Activated CD4-positive, alpha-beta T cell treated with anti-CD3 and anti-CD28 coated beads for 24 hours (primary cell): ENCODE measurements around the gene TREML1.
A peak's percentile ranks its signal among the peaks of the same experiment; 100 is the strongest.
"Not testable (repeated sequence)": the region's sequence is repeated elsewhere in the genome, so short reads cannot be mapped to it uniquely, and the experiment has no call there.

ENCODE experiments used
- DNase-seq, 2 donors: peaks; one replicate each; pipeline ENCODE4 v3.0.0-alpha.2; 2020; ENCODE audit warnings: low read depth in 2 of 2

The TREML1 gene, protein sequence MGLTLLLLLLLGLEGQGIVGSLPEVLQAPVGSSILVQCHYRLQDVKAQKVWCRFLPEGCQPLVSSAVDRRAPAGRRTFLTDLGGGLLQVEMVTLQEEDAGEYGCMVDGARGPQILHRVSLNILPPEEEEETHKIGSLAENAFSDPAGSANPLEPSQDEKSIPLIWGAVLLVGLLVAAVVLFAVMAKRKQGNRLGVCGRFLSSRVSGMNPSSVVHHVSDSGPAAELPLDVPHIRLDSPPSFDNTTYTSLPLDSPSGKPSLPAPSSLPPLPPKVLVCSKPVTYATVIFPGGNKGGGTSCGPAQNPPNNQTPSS

DNA sequence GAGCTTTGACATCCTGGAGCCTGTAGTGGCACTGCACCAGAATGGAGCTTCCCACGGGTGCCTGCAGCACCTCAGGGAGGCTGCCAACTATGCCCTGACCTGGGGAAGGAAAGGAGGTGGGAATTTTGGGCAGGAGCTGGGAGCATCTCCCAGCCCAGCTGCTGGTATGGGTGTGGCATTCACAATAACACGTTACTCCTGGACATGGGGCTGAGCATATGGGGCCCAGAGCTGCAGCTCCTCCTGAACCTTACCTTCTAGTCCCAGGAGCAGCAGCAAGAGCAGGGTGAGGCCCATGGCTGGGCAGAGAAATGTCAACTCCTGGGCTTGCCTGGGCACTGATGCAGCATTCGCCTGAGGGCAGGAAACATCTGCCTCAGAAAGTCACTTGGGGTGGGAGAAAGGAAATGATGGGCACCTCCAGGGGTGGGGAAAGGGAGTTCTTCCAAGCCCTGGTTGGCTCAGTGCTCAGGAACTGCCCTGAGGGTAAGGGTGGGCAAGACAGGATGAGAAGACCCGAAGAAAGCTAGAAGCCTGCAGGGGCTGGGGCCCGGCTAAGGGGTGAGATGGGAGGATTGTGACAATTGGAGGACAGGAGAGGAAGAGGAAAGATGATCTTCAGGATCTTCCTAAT is at the start of gene TREML1:
Gene TREML1, minus strand, starts transcription at position 356 of the 634 bp plus-strand sequence. Its CDS starts 59 bp downstream, at position 297.
- no peak for DNase-seq

DNA sequence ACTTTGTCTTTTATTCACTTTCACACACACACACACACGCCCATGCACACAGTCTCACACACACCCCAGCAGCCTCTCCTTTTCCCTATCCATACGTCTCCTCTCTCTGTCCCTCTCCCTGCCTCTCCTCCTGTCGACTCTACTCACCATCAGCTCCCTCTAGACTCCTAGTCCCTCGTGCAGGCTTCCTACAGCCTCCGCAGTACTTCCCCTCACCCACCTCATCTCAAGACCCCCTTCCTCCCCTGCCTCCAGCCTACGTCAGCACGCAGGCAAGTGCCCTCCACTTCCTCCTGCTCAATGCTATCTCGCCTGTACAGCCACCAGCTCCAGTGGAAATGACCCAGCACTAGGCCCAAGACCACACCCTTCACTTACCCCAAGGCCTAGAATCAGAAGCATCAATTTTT is 47.6 kb upstream of the TREML1 start:
- no peak for DNase-seq

DNA sequence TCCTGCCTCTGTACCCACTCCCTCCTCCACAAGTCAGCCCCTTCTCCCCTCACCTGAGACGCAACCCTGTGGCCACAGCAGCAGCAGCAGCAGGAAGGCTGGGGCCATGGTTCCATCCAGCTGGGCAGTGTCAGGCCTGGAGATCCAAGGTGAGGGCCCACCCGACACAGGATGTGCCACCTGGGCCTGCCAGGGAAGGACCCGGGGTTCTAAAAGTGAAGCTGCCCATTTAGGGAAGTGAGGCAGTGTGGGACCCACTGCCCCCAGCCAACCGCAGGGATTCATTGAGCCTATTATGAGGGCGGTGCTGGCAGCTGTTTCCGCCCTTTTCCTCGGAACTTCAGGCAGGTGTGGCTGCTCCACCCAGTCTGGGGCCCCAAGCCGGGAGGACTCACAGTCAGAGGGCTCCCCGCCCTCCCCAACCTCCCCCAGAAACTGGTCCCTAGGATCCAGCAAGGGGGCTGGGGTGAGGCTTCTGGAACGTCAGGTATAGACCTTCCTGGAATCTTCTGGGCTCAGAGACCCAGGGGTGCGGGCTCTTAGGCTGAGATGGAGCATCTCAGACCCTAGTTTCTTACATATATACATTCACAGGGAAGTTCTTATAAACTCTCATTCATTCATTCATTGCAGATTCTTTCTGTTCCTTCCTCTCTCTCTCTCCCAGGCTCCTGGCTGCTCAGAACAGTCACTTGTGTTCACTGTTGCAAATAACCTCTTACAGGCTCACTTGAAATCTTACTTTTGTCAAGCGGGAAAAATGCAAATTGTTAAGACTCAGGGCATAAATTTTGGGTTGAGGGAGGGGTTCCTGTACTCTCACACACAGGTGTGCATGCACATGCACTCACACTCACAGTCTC is 47.0 kb upstream of the TREML1 start, which contains the start of gene TREML2:
Gene TREML2, minus strand, starts transcription at position 249 of the 863 bp plus-strand sequence. Its CDS starts 141 bp downstream, at position 108.
- peak in 1 of 2 donors; percentile 15 for DNase-seq

GRCh38 chr6:41200296-41200900 is 46.3 kb upstream of the TREML1 start:
- peak; percentile 19 to 23 for DNase-seq

GRCh38 chr6:41199552-41200246 is 45.6 kb upstream of the TREML1 start:
- DNase-seq = no peak

DNA sequence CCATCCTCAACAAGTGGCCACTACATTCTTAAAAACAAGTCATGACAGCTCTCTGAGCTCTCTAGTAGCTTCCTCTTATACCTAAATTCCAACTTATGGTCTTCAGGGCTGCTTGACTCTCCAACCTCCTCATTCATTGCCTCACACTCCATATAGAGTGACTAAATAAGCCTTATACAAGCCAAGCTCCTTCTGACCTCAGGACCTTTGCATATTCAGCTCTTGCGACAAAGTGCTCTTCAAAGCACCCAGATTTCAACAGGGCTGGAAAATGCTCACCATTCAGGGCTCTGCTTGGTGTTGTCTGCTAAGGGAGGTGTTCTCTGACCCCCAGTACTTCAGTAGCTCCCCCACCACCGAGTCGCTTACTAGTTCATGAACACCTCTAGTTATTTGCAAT is 43.1 kb upstream of the TREML1 start:
- DNase-seq = no peak

DNA sequence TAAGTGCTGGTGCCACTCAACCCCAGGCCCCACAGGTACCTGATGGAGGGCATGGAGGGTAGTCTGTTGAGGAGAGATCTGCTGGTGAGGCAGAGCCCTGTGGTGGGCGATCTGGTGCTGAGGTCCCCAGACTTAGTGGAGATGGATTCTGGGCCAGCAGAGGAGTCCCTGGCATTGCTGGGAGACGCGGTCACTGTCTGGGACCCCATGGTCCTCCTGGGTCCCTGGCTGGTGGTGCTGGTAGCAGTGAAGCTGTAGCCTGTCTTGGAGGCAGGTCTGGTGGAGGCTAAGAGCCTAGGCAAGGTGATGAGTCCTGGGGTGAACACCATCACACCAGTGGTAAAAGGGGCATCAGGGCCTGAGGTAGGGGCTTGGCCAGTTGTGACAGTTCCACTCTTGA is 40.2 kb upstream of the TREML1 start:
- no peak for DNase-seq

DNA sequence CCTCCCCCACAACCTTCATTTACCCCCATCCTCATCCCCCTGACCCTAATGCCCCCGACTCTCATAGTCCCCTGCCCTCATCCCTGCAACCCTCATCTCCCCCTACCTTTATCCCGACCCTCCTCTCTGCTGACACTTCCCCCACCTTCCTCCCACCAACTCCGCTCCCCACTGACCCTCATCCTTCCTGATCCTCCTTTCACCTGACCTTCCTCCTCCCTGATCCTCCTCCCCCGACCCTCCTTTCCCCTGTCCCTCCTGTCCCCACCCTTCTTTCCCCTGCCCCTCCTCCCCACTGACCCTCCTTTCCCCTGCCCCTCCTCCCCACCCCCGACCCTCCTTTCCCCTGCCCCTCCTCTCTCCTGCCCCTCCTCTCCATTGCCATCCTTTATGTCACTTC is 39.7 kb upstream of the TREML1 start:
- DNase-seq = no peak

DNA sequence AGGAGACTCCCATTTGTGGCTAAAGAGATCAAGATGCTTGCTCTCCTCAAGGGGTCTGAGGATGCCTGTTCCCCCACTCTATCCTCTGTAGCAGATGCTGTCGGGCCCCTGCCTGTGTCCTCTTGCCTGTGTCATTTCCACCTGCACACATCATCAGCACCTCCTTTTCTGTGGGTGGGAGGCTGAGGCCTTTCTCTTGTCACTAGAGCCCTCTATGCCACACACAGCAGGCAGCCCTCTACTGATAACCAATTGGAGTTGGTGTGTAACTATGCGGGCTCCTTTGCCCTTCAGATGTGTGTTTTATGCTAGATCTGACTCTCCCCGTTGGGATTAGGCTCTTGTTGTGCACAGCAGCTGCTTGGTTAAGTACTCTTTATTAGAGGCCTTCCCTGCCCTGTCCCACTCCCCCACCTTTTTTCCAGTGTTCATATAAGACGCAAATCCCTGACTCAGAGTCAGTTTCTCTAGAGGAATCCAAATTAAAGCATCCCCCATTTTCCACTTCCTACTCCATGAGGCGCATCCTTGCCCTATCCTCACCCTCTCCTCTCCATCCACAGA is 39.1 kb upstream of the TREML1 start:
- DNase-seq = no peak

GRCh38 chr6:41191569-41191968 is 37.4 kb upstream of the TREML1 start:
- DNase-seq = peak; percentile 27 to 28

DNA sequence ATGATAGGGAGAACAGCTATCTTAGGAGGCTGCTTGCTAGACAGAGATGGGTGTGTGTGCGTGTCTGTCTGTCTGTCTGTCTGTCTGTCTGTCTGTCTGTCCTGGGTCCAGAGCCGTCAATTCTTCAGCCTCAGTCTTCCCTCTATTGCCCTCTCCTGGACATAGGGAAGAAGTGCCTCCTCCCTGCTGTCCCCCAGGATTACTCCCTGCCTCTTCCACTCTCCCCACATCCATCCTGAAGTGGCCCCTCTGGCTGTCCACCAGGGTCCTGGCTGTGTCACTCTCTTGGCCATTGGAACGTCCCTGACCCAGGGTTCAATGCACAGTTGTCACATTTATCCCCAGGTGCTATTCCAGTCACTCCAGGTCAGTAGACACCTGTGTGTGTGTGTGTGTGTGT is 36.6 kb upstream of the TREML1 start:
- no peak for DNase-seq

- no peak for DNase-seq
Measured at GRCh38 chr6:41189967-41190366, 35.8 kb upstream of the TREML1 start.

DNA sequence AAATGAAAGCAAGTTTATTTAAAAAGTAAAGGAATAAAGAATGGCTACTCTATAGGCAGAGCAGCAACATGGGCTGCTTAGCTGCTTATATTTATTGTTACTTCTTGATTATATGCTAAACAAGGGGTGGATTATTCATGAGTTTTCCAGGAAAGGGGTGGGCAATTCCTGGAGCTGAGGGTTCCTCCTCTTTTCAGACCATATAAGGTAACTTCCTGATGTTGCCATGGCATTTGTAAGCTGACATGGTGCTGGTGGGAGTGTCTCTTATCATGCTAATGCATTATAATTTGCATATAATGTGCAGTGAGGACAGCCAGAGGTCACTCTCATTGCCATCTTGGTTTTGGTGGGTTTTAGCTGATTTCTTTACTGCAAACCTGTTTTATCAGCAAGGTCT is 34.9 kb upstream of the TREML1 start:
- DNase-seq = not testable (repeated sequence)

DNA sequence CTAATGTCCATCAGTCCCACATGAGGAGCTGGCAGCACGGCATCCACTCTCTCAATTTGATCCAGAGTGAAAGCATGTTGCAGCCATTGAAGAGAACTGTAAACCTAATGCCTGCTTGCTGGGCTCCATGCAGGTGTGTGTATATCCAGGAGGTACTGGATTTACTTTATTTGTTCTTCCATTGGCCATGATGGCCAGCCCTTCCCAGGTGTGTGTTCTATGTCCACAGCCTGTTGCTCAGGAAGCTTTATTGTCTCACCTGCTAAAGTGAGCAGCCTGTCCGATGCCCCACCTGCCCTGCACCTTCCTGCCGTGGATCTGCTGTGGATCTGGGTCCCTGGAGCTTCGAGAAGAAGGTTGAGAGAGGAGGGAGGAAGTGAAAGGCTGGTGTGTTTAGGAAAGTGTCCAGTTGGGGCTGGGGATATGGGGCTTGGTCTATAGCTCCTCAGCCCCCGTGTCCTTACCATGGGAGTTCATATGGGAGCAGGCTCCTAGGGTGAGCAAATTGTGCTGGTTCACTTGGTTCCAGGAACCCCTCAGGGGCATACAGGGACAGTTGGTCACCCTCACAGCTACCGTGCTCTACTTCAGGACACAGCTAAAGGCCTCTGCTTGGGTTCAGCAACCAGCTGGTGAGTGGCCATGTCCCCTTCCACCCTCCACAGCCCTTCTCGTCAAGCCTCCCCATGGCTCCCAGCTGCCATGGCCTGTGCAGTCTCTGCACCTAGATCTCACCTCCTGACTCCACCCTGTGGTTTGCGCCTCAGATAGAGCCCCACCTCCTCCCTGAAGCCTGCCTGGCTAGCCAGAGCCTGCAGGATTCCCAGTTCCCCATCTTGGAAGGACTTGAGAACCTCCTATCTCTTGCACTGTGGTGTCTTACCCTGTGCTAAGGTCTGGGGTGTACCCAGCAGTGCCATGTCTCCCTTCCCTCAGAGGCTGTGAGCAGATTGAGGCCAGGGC is 34.1 kb upstream of the TREML1 start:
- no peak for DNase-seq

- DNase-seq = no peak
Measured at GRCh38 chr6:41186031-41186562, 31.9 kb upstream of the TREML1 start.

DNA sequence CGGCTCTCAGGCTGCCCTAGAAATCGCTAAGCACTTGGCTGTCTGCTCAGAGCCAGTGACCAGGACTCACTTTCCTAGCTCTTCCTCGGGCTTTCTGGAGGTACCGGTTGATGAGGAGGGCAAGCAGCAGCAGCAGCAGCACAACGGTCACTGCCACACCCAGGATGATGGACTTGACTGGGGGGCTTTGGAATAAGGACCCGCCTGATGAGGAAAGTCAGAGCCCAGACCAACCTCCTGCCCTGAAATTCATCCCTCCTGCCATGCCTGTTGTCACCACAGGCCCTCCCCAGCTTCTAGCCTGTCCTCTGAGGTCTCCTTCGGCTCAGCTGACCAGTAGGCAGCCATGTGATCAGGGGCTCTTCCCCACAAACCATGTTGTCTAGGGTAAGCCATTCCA is 30.6 kb upstream of the TREML1 start:
- DNase-seq = no peak

GRCh38 chr6:41182069-41183034 is 28.2 kb upstream of the TREML1 start:
- no peak for DNase-seq

DNA sequence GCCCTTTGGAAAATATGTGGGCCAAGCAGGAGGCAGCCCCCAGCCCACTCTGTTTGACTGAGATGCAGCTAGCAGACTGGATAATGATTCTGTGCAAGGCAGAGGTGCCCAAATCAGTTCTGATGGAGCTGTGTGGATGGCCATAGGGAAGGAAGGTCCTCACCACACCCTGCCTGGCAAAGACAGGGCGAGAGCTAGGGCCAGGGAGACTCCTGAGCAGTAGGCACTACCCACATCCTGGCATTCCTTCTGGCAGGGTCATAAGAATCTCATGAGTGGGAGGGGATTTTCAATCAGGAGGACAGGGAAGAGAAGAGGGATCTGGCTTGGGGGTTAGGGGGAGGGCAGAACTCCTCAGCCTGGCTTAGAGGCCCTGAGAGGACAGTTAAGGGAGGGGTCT is 27.4 kb upstream of the TREML1 start:
- DNase-seq = no peak
